Measurements from ENCODE around the gene PRKACB.

The PRKACB gene

DNA sequence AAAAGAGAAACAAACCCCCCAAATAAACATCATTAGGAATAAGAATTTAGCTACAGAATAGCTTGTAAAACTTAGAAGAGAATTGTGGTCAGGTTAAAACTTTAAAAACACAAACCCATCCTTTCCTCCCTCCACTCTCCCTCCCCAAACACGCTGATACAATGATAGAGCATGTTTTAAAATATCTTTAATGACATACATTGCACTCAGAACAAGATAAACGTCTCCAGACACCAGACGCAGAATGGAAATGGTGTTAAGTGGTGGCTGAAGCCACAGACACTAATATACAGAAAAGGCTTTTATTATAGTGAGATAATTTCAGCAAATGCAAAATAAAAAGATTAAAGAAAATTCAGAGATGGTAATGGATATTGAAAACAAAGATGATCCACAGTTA, 98.6 kb downstream of the PRKACB start:
- no peak overlapping the region for H3K4me3 ChIP-seq (ENCODE audit: low read length)
- TF ChIP-seq, protein P1, sequence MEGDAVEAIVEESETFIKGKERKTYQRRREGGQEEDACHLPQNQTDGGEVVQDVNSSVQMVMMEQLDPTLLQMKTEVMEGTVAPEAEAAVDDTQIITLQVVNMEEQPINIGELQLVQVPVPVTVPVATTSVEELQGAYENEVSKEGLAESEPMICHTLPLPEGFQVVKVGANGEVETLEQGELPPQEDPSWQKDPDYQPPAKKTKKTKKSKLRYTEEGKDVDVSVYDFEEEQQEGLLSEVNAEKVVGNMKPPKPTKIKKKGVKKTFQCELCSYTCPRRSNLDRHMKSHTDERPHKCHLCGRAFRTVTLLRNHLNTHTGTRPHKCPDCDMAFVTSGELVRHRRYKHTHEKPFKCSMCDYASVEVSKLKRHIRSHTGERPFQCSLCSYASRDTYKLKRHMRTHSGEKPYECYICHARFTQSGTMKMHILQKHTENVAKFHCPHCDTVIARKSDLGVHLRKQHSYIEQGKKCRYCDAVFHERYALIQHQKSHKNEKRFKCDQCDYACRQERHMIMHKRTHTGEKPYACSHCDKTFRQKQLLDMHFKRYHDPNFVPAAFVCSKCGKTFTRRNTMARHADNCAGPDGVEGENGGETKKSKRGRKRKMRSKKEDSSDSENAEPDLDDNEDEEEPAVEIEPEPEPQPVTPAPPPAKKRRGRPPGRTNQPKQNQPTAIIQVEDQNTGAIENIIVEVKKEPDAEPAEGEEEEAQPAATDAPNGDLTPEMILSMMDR (conservative IDR thresholded peaks at IDR 0.05; ENCODE audit: low read depth, low read length), result no peak

GRCh38 chr1:84245563-84245962, 101.5 kb downstream of the PRKACB start:
- no peak overlapping the region for H3K4me3 ChIP-seq (ENCODE audit: low read length)
- no peak for DNase-seq (ENCODE audit: low read depth)
- TF ChIP-seq, protein P1 (conservative IDR thresholded peaks at IDR 0.05; ENCODE audit: low read depth, low read length), result no peak

More for the DNA sequence above, 98.6 kb downstream of the PRKACB start:
- DNase-seq (ENCODE audit: low read depth), result no peak

DNA sequence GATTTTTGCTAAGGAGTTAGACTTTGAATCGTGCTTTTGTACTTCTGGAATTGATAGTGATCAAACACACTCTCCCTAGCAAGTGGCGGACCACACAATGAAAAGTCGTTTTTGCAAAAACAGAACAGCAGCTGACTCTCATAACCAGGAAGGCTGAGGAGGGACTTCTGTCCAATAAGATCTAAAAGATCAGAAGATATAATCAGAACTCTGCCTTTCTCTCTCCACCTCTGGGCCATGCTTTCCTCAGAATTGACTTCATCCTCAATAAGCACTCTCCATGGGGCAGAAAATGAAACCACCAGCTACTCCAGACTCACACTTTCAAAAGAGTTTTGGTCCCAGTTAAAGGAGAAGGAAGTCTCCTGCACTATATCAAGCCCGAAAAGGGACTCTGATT, 102.1 kb downstream of the PRKACB start:
- no peak overlapping the region for H3K4me3 ChIP-seq (ENCODE audit: low read length)
- TF ChIP-seq, protein P1 (conservative IDR thresholded peaks at IDR 0.05; ENCODE audit: low read depth, low read length), result no peak
- no peak for DNase-seq (ENCODE audit: low read depth)

- no peak for DNase-seq (ENCODE audit: low read depth)
- TF ChIP-seq, protein P1 (conservative IDR thresholded peaks at IDR 0.05; ENCODE audit: low read depth, low read length), result no peak
- H3K4me3 ChIP-seq (ENCODE audit: low read length), result no peak overlapping the region
These were observed 103.6 kb downstream of the PRKACB start for GRCh38 chr1:84247425-84248220.

GRCh38 chr1:84250668-84251067, 106.6 kb downstream of the PRKACB start:
- TF ChIP-seq, protein P1 (conservative IDR thresholded peaks at IDR 0.05; ENCODE audit: low read depth, low read length), result no peak
- no peak overlapping the region for H3K4me3 ChIP-seq (ENCODE audit: low read length)
- no peak for DNase-seq (ENCODE audit: low read depth)

GRCh38 chr1:84253036-84253435, 109.0 kb downstream of the PRKACB start:
- no peak for DNase-seq (ENCODE audit: low read depth)
- no peak overlapping the region for H3K4me3 ChIP-seq (ENCODE audit: low read length)
- TF ChIP-seq, protein P1 (conservative IDR thresholded peaks at IDR 0.05; ENCODE audit: low read depth, low read length), result no peak

GRCh38 chr1:84253891-84254290, 109.8 kb downstream of the PRKACB start:
- DNase-seq (ENCODE audit: low read depth), result peak; percentile 95
- TF ChIP-seq, protein P1 (conservative IDR thresholded peaks at IDR 0.05; ENCODE audit: low read depth, low read length), result no peak
- H3K4me3 ChIP-seq (ENCODE audit: low read length), result no peak overlapping the region
